NAMALWA (cell line): ENCODE results near the gene ADARB2.
"Not testable (repeated sequence)": the region's sequence is repeated elsewhere in the genome, so short reads cannot be mapped to it uniquely, and the experiment has no call there.

Experiments
- DNase-seq: peaks from one replicate; pipeline ENCODE4 v3.0.0-alpha.2; 2015; ENCODE audit warnings: low spot score

ADARB2 gene

GRCh38 chr10:1367938-1368841, 369.1 kb downstream of the ADARB2 start:
- DNase-seq = no peak

- DNase-seq = no peak
Observed at GRCh38 chr10:1366811-1367425, 370.4 kb downstream of the ADARB2 start.

GRCh38 chr10:1366322-1366691, 371.0 kb downstream of the ADARB2 start:
- no peak for DNase-seq

- DNase-seq = no peak
Observed at GRCh38 chr10:1365540-1366321, 371.6 kb downstream of the ADARB2 start.

GRCh38 chr10:1364151-1364910, 373.0 kb downstream of the ADARB2 start:
- no peak for DNase-seq

- no peak for DNase-seq
Observed at GRCh38 chr10:1363446-1364121, 373.7 kb downstream of the ADARB2 start.

GRCh38 chr10:1362589-1363445, 374.5 kb downstream of the ADARB2 start:
- DNase-seq = no peak

GRCh38 chr10:1361411-1362105, 375.8 kb downstream of the ADARB2 start:
- no peak for DNase-seq

- no peak for DNase-seq
Observed at GRCh38 chr10:1360558-1361164, 376.7 kb downstream of the ADARB2 start.

GRCh38 chr10:1360011-1360557, 377.2 kb downstream of the ADARB2 start:
- no peak for DNase-seq

GRCh38 chr10:1359626-1359955, 377.7 kb downstream of the ADARB2 start:
- no peak for DNase-seq

- peak; percentile 66 for DNase-seq
Observed at GRCh38 chr10:1358860-1359625, 378.3 kb downstream of the ADARB2 start.

GRCh38 chr10:1358147-1358546, 379.2 kb downstream of the ADARB2 start:
- no peak for DNase-seq

GRCh38 chr10:1356349-1356748, 381.0 kb downstream of the ADARB2 start:
- no peak for DNase-seq

- no peak for DNase-seq
Observed at GRCh38 chr10:1354809-1355710, 382.3 kb downstream of the ADARB2 start.

GRCh38 chr10:1352296-1352695, 385.0 kb downstream of the ADARB2 start:
- DNase-seq = not testable (repeated sequence)

- DNase-seq = no peak
Observed at GRCh38 chr10:1348773-1349050, 388.6 kb downstream of the ADARB2 start.
